Activated naive CD4-positive, alpha-beta T cell treated with anti-CD3 and anti-CD28 coated beads, Interleukin-2, amount 10 ng/mL, durations not matched to agents 7 days and 5 days (primary cell): Measurements from ENCODE around the gene NTNG1.

Experiments used
- CTCF ChIA-PET: fragments of 350-600 bp; sonication (Branson Sonifier 250); formaldehyde crosslinking; loops from one replicate; lab custom pipeline; 2021; ENCODE audit warnings: antibody characterized with exemption; lab: Charles Lee
- DNase-seq: peaks from one replicate; pipeline ENCODE4 v3.0.0-alpha.2; 2020
- H3K27ac Mint-ChIP-seq: one replicate; pipeline ENCODE4 v1.8.0; 2021; ENCODE audit warnings: mild to moderate bottlenecking, moderate library complexity, mixed read lengths
- H3K27me3 Mint-ChIP-seq: one replicate; pipeline ENCODE4 v1.8.0; 2021; ENCODE audit warnings: mild to moderate bottlenecking, mixed read lengths
- H3K36me3 Mint-ChIP-seq: one replicate; pipeline ENCODE4 v1.8.0; 2021; ENCODE audit warnings: mixed read lengths
- H3K4me1 Mint-ChIP-seq: one replicate; pipeline ENCODE4 v1.8.0; 2021; ENCODE audit warnings: mixed read lengths
- H3K4me3 Mint-ChIP-seq: one replicate; pipeline ENCODE4 v1.8.0; 2021; ENCODE audit warnings: mild to moderate bottlenecking, moderate library complexity, mixed read lengths
- H3K9me3 Mint-ChIP-seq: one replicate; pipeline ENCODE4 v1.8.0; 2021; ENCODE audit warnings: mixed read lengths

NTNG1 gene

DNA sequence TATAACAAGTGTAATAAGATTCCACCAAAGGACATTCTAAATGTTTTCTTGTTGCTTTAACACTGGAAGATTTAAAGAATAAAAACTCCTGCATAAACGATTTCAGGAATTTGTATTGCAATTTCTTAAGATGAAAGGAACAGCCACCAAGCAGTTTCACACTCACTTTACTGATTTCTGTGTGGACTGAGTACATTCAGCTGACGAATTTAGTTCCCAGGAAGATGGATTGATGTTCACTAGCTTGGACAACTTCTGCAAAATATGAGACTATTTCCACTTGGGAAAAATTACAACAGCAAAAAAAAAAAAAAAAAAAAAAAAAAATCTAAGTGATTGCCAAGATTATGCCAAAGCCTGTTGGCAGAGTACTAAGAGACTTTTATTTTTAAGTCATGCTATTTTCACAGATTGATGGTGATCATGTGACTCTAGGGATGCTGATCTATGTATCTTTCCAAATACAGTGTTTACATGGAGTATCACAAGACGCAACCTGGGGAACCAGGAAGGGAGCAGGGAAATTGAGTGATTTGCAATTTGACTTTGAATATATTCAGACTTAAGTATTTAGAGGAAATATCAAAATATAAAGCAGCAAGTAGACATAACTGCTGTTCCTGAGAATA lies 341.0 kb downstream of the NTNG1 start:
- H3K4me1 Mint-ChIP-seq: no peaks in the 10 kb centered on the region
- no peak for DNase-seq
- H3K27me3 Mint-ChIP-seq: peaks cover 19% of the 10 kb centered on the region
- H3K4me3 Mint-ChIP-seq: no peak overlapping the region
- CTCF ChIA-PET: no interaction called here
- H3K9me3 Mint-ChIP-seq: no peaks in the 10 kb centered on the region
- H3K27ac Mint-ChIP-seq: no peak overlapping the region
- H3K36me3 Mint-ChIP-seq: no peaks in the 10 kb centered on the region

DNA sequence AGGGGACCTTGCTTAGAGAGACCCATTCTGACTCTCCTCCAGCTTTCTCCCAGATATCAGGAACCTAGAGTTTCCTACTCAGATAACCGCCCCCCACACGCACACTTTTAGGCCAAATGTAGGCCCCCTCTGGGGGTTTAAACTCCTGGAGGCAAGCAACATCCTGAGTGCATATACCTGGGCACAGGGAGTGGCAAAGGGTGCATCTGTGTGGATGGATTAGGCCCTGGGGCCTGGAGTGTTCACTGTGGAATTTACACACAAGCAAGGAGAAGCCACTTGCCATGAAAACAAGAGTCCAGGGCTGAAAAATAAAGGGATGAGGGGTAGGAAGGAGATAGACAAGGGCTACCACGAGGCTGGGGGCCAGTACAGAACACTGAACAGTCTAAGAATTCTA lies 343.1 kb downstream of the NTNG1 start:
- peaks cover 19% of the 10 kb centered on the region for H3K27me3 Mint-ChIP-seq
- no peak overlapping the region for H3K4me3 Mint-ChIP-seq
- H3K36me3 Mint-ChIP-seq: no peaks in the 10 kb centered on the region
- no peaks in the 10 kb centered on the region for H3K9me3 Mint-ChIP-seq
- H3K4me1 Mint-ChIP-seq: no peaks in the 10 kb centered on the region
- H3K27ac Mint-ChIP-seq: no peak overlapping the region
- no peak for DNase-seq
- CTCF ChIA-PET: interaction anchor here (0.7 kb wide), 1 partner anchor 9 kb away, joined by 3 read pairs; no protein-coding TSS in a partner anchor

DNA sequence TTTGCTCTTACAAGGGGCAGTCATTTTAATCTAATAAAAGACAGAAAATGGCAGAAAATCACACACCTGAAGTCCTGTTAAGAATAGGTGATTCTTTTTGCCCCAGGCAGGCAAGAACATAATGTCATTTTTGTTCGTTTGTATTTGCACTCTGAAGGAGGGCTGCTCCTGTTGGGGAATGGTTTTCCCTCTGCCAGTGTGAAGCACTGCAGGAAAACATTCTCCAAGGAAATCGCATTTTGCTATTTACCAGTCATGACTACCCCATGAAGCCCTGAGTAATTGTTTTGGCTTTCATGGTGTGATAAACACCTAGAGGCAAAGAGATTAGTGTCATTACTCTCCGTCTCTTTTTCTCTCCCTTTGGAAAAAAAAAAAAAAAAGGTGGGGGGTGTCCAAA lies 345.5 kb downstream of the NTNG1 start:
- H3K4me1 Mint-ChIP-seq: no peaks in the 10 kb centered on the region

DNA sequence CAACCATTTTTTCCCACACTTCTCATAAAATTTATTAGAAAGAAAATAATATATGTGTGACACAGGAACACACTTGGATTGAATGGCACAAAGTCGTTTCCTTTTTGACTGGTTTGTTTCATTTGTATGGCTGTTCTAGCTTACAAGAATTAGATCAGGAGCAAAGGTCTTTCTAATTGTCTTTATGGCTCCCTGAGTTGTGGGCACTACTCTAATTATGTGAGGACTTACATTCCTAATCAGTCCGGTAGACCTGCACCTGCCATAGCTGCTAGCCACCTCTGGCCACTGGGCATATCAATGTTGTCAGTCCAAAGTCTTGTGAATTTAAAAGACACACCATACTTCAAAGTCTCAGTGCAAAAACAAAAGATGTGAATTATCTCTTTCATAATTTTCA lies 346.7 kb downstream of the NTNG1 start:
- H3K27me3 Mint-ChIP-seq: no peaks in the 10 kb centered on the region
- CTCF ChIA-PET: no interaction called here
- no peak overlapping the region for H3K4me3 Mint-ChIP-seq
- no peaks in the 10 kb centered on the region for H3K36me3 Mint-ChIP-seq
- no peaks in the 10 kb centered on the region for H3K9me3 Mint-ChIP-seq
- H3K4me1 Mint-ChIP-seq: no peaks in the 10 kb centered on the region
- no peak overlapping the region for H3K27ac Mint-ChIP-seq
- DNase-seq: no peak

More for the DNA sequence above, 345.5 kb downstream of the NTNG1 start:
- no peak overlapping the region for H3K4me3 Mint-ChIP-seq
- H3K27ac Mint-ChIP-seq: no peak overlapping the region
- no peak for DNase-seq
- no peaks in the 10 kb centered on the region for H3K9me3 Mint-ChIP-seq
- H3K36me3 Mint-ChIP-seq: no peaks in the 10 kb centered on the region
- CTCF ChIA-PET: no interaction called here
- H3K27me3 Mint-ChIP-seq: no peaks in the 10 kb centered on the region

DNA sequence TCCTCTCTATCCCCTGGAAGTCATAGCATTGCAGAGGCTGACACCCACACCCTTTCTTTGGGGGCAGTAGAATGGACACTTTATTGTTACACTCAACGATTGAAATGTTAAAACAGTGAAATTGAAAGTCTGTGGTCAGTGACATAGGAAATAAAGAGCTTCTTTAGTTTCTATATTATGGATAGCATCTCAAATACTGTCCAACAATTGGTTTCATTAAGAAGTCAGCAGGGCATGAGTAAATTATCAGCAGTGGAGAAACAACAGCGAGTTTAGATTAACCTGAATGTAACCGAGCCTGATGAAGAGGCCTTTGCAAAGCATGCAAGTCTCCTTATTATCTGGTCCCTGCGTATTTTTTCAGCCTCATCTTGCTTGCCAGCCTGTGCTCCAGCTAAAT lies 350.7 kb downstream of the NTNG1 start:
- no peaks in the 10 kb centered on the region for H3K4me1 Mint-ChIP-seq
- H3K4me3 Mint-ChIP-seq: no peak overlapping the region
- CTCF ChIA-PET: no interaction called here
- no peak for DNase-seq
- H3K27me3 Mint-ChIP-seq: no peaks in the 10 kb centered on the region
- no peaks in the 10 kb centered on the region for H3K9me3 Mint-ChIP-seq
- no peaks in the 10 kb centered on the region for H3K36me3 Mint-ChIP-seq
- no peak overlapping the region for H3K27ac Mint-ChIP-seq

DNA sequence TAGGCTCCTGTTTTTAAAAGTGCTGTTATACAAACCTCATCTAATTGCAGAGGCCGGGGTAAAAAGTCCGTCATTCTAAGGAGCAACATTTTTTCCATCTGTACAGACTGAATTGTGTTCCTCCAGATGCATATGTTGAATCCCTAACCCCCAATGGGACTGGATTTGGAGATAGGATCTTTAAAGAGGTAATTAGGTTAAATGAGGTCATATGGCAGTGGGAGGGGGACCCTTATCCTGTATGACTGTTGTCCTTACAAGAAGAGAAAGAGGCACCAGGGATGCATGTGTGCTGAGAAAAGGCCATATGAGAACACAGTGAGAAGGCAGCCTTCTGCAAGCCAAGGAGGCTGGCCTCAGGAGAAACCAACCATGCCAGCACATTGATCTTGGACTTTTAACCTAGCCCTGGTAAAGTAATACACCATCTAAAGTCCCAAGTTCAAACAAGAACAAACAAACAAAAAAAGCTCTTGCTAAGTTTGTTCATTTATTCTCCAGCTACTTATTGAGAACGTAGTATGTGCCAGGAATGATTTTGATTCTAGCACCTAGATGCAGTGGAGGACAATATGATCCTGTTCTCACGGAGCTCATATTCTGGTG lies 352.4 kb downstream of the NTNG1 start:
- Mint-ChIP-seq H3K4me1 (no peaks in the 10 kb centered on the region), H3K36me3 (no peaks in the 10 kb centered on the region), H3K27ac (no peak overlapping the region), H3K27me3 (no peaks in the 10 kb centered on the region), H3K9me3 (no peaks in the 10 kb centered on the region), H3K4me3 (no peak overlapping the region)
- CTCF ChIA-PET: no interaction called here
- DNase-seq: no peak

DNA sequence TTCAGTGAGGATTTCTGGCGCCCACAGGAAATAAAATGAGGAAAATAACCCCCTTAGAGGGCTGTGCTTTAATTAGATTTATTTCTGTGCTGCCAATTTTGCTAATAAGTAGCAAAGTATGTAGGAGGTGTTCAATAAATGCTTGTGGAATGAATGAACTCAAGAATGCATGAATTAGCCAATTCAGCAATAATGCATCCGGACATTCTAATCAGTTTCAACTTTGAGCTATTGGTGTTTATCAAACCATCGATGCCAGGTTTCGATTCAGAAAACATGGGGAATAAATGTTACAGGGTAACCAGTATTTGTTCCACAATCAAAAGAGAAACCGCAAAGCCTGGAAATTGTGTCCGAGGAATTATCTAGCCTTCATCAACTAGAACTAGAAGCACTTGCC lies 353.2 kb downstream of the NTNG1 start:
- H3K9me3 Mint-ChIP-seq: no peaks in the 10 kb centered on the region
- CTCF ChIA-PET: no interaction called here
- H3K4me1 Mint-ChIP-seq: no peaks in the 10 kb centered on the region

DNA sequence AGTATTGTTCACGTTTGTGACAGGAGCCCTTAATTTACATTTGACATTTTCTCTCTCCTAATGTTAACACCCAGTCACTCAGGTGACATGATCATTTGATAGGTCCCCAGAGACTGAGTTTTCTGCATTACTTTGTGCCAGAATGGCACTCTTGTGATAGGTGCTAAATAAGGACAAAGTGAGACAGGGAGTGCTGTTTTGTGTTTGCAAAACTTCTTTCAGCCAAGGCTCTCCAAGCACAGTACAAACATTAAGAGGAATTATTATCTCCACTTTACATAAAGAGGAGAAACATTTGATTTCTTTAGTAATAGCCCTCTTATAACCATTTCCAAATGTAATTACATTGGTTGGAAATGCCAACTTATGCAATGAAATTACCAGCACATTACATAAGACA lies 355.2 kb downstream of the NTNG1 start:
- H3K4me3 Mint-ChIP-seq: no peak overlapping the region
- H3K9me3 Mint-ChIP-seq: no peaks in the 10 kb centered on the region
- CTCF ChIA-PET: no interaction called here
- DNase-seq: no peak
- H3K4me1 Mint-ChIP-seq: no peaks in the 10 kb centered on the region
- no peak overlapping the region for H3K27ac Mint-ChIP-seq
- no peaks in the 10 kb centered on the region for H3K27me3 Mint-ChIP-seq
- H3K36me3 Mint-ChIP-seq: no peaks in the 10 kb centered on the region

More for the DNA sequence above, 353.2 kb downstream of the NTNG1 start:
- DNase-seq: no peak
- no peaks in the 10 kb centered on the region for H3K36me3 Mint-ChIP-seq
- no peaks in the 10 kb centered on the region for H3K27me3 Mint-ChIP-seq
- H3K4me3 Mint-ChIP-seq: no peak overlapping the region
- no peak overlapping the region for H3K27ac Mint-ChIP-seq

DNA sequence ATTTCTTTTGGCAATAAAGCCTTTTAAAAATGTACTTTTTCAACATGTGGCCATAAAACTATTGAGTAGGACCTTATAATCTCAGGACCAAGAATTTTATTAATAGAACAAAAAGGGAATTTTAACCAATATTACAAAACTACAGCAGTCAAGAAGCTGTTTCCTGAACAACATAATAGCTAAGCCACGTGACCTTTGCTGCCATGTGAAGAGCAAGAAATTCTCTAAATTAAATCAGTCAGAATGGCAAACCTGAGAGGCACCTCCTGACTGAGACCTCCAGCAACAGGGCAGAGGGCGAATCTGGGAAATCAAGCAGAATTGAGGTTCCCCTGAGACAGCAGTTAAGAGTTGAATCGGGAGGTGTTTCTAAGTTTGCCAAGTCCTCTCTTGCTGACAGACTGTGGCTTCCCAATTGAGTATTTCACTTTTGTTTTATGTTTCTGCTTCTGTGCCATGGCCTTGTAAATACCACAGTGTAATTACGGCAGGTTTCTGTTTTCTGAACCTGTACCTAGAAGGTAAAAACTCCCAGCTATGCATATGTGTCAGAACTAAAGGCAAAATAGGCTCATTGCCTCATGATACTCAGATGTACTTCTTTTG lies 358.4 kb downstream of the NTNG1 start:
- H3K27me3 Mint-ChIP-seq: no peaks in the 10 kb centered on the region
- no peaks in the 10 kb centered on the region for H3K36me3 Mint-ChIP-seq
- H3K9me3 Mint-ChIP-seq: no peaks in the 10 kb centered on the region
- H3K4me3 Mint-ChIP-seq: no peak overlapping the region
- H3K27ac Mint-ChIP-seq: no peak overlapping the region
- CTCF ChIA-PET: no interaction called here
- no peaks in the 10 kb centered on the region for H3K4me1 Mint-ChIP-seq
- no peak for DNase-seq

DNA sequence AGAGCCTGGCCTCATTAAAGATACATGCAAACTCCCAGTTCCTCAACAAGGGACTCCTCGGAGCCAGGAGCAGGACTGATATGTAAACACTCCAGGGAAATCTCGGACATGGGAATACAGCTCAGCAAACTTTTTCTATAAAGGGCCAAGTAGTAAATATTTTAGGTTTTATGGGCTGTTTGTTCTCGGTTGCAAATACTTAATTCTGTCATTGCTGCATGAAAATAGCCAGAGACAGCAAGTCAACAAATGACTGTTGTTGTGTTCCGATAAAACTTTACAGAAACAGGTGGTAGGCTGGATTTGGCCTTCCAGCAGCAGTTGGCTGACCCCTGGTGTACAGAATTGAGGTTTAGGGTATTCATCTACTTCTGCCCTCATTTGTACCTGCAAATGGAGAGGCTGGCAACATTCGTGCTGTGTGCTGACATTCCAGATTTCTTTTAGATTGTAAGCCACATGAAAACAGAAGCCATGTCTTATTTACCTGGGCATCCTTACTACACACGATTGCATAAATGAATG lies 360.3 kb downstream of the NTNG1 start:
- no peaks in the 10 kb centered on the region for H3K27me3 Mint-ChIP-seq
- H3K9me3 Mint-ChIP-seq: no peaks in the 10 kb centered on the region
- no peak for DNase-seq
- H3K27ac Mint-ChIP-seq: no peak overlapping the region
- H3K4me1 Mint-ChIP-seq: no peaks in the 10 kb centered on the region
- CTCF ChIA-PET: no interaction called here
- no peaks in the 10 kb centered on the region for H3K36me3 Mint-ChIP-seq
- no peak overlapping the region for H3K4me3 Mint-ChIP-seq

DNA sequence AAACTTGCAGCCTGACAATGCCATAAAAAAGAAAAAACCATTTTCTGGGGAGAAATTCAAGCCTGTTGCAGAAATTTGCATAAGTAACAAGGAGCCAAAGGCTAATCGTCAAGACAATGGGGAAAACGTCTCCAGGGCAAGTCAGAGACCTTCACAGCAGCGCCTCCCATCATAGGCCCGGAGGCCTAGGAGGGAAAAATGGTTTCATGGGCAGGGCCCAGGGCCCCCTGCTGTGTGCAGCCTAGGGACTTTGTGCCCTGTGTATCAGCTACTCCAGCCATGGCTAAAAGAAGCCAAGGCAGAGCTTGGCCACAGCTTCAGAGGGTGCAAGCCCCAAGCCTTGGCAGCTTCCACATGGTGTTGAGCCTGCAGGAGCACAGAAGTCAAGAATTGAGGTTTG lies 369.5 kb downstream of the NTNG1 start:
- H3K36me3 Mint-ChIP-seq: no peaks in the 10 kb centered on the region
- CTCF ChIA-PET: interaction anchor here (1.3 kb wide), 1 partner anchor 241 kb away, joined by 3 read pairs; no protein-coding TSS in a partner anchor
- H3K9me3 Mint-ChIP-seq: no peaks in the 10 kb centered on the region
- H3K4me1 Mint-ChIP-seq: no peaks in the 10 kb centered on the region
- DNase-seq: no peak
- no peaks in the 10 kb centered on the region for H3K27me3 Mint-ChIP-seq
- H3K4me3 Mint-ChIP-seq: no peak overlapping the region
- H3K27ac Mint-ChIP-seq: no peak overlapping the region

DNA sequence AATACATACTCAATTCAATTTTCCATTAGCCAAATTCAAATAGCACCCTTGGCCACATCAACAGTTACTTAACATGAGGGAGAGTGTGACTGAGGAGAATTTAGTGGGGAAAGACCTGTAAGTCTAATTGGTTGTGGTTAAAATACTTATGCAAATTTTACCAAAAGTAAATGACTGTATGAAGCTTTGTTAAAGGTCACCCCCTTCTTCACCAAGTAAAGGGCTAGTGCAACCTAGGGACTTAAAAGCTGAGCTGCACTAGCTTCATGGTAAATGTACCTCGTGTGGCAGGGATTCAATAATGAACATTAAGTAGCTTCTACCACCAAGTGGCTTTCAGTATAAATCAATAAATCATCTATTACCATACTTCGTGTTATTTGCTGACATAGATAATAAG lies 372.0 kb downstream of the NTNG1 start:
- Mint-ChIP-seq H3K27me3 (no peaks in the 10 kb centered on the region), H3K9me3 (no peaks in the 10 kb centered on the region), H3K27ac (no peak overlapping the region), H3K4me1 (no peaks in the 10 kb centered on the region), H3K4me3 (no peak overlapping the region), H3K36me3 (no peaks in the 10 kb centered on the region)
- no peak for DNase-seq
- CTCF ChIA-PET: no interaction called here

DNA sequence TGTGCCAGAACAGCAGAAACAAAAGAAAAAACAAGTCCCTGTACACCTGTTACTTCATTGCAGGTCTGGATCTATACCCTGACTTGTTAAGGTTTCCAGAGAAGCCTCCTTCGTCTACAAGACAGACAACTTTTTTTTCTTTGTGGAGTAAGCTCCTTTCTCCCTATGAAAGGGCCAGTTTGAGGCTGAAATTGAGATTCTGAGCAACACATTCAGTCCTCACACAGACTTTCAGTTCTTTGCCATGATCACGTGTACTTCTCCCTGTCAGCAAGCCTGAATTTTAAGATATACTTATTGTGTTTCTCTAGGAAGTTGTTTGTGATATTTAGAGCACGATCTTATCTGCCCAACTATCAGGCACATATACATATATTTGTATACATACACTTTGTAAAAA lies 374.0 kb downstream of the NTNG1 start:
- DNase-seq: no peak
- Mint-ChIP-seq H3K36me3 (no peaks in the 10 kb centered on the region), H3K9me3 (no peaks in the 10 kb centered on the region), H3K27ac (no peak overlapping the region), H3K4me3 (no peak overlapping the region), H3K4me1 (no peaks in the 10 kb centered on the region), H3K27me3 (no peaks in the 10 kb centered on the region)
- CTCF ChIA-PET: no interaction called here

DNA sequence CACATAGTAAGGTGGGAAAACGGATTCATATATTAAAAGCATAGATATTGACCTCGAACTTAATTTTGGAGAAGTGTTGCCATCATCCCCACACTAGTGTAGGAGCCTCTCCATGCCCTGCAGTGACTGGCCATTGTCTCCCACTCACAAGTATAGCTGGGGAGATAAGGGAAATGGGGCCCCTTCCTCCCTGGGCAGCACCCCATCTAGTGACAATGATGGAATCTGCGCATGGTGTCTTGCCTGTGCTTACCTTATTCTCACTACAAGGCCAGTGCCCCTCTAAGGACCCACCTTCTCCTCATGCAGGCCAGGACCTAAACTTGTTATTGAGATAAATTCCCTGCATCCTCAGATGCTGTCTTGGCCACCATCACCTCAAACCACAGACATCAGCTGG lies 374.9 kb downstream of the NTNG1 start:
- CTCF ChIA-PET: no interaction called here
- H3K9me3 Mint-ChIP-seq: no peaks in the 10 kb centered on the region
- H3K4me1 Mint-ChIP-seq: no peaks in the 10 kb centered on the region
- H3K27me3 Mint-ChIP-seq: no peaks in the 10 kb centered on the region
- no peaks in the 10 kb centered on the region for H3K36me3 Mint-ChIP-seq
- no peak for DNase-seq
- H3K27ac Mint-ChIP-seq: no peak overlapping the region
- no peak overlapping the region for H3K4me3 Mint-ChIP-seq

DNA sequence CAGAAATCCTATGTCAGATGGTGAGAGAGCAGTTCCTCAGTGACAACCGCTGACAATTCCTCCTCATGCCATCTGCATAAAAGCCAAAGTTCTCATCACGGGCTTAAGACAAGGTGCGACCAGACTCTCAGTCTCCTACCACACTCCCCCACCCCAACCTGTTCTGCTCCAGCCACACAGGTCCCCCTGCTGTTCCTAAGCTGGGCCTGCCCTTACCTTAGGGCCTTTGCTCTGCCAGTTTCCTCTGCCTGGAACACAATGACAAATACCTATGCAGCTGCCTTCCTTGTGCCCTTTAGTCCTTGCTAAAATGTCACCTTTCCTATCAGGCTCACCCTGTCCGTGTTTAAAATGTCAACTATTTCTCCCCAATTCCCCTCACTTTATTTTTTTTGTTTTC lies 382.2 kb downstream of the NTNG1 start:
- no peaks in the 10 kb centered on the region for H3K36me3 Mint-ChIP-seq
- H3K9me3 Mint-ChIP-seq: no peaks in the 10 kb centered on the region
- H3K27ac Mint-ChIP-seq: no peak overlapping the region
- no peaks in the 10 kb centered on the region for H3K4me1 Mint-ChIP-seq
- no peaks in the 10 kb centered on the region for H3K27me3 Mint-ChIP-seq
- CTCF ChIA-PET: no interaction called here
- no peak for DNase-seq
- no peak overlapping the region for H3K4me3 Mint-ChIP-seq
